Activated naive CD8-positive, alpha-beta T cell treated with anti-CD3 and anti-CD28 coated beads, Interleukin-2, amount 10 ng/mL, durations not matched to agents 7 days and 5 days (primary cell): Measurements from ENCODE around the gene LIMS2. TPM values are rescaled to one million over a fixed set of nuclear protein-coding genes. Genes with fewer than 3 reads are reported as not detected.

Source experiments
- ATAC-seq: fragments of 150-1000 bp; cut with Tn5 transposase; one replicate; pipeline ENCODE4 v1.10.0; 2021; ENCODE audit warnings: low read depth, moderate library complexity
- POLR2A ChIA-PET: fragments of 350-600 bp; sonication (Branson Sonifier 250); formaldehyde crosslinking; loops from one replicate; lab custom pipeline; 2021; ENCODE audit warnings: antibody characterized with exemption; lab: Charles Lee
- DNase-seq: peaks from one replicate; pipeline ENCODE4 v3.0.0; 2021
- H3K27ac Mint-ChIP-seq: one replicate; pipeline ENCODE4 v1.8.0; 2022; ENCODE audit warnings: mild to moderate bottlenecking, mixed read lengths
- H3K27me3 Mint-ChIP-seq: one replicate; pipeline ENCODE4 v1.8.0; 2022; ENCODE audit warnings: mild to moderate bottlenecking, moderate library complexity, mixed read lengths
- H3K36me3 Mint-ChIP-seq: one replicate; pipeline ENCODE4 v1.8.0; 2021; ENCODE audit warnings: mild to moderate bottlenecking, mixed read lengths
- H3K4me1 Mint-ChIP-seq: one replicate; pipeline ENCODE4 v1.8.0; 2021; ENCODE audit warnings: mixed read lengths
- H3K4me3 Mint-ChIP-seq: one replicate; pipeline ENCODE4 v1.8.0; 2022; ENCODE audit warnings: mild to moderate bottlenecking, moderate library complexity, mixed read lengths
- H3K9me3 Mint-ChIP-seq: one replicate; pipeline ENCODE4 v1.8.0; 2021; ENCODE audit warnings: mixed read lengths
- total RNA-seq, 2 experiments: library from RNA; stranded (reverse); gene quantifications; one replicate each; pipeline ENCODE4 v1.2.3, GENCODE V29; 2021

LIMS2 gene
- total RNA-seq, 2 experiments from 2014 or later: 21.7 to 24.9 TPM

DNA sequence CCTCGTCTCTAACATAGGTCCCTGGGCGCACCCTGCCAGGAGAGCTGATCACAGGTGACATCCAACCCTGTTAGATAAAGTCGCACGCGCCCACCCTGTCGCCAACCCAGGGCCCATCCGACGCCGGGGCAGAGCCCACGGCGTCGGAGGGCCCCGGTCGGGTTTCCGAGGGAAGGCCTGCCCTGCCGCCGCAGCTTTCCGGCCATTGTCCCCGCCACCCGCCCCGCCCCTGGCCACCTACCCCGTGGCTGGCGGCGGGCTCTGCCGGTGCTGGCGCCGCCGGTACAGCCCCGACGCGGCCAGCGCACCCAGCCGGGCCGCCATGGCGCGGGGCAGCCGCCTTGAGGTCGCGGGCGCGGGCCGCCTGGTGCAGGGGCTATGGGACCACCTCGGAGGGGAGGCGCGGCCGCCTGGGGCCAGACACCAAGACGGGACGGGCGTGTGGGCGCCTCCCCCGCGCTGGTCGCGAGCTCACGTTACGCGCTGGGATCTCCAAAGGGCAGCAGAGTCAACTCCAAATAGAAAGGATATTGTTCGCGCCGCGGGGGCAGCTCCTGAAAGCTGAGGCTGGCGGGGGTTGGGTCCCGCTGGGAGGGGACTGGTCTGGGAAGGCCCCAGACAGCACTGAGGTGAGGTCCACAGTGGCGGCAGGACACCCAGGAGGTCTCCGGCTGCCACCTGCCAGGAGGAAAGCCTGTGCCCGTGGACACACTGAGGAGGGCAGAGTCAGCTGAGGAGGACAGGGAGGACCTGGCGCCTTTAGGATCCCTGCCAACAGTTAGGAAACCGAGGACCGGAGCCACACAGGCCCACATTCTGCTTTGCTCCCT lies 11.1 kb downstream of the LIMS2 start:
- Mint-ChIP-seq H3K27ac (no peak overlapping the region), H3K4me1 (no peaks in the 10 kb centered on the region), H3K36me3 (no peaks in the 10 kb centered on the region), H3K4me3 (no peak overlapping the region), H3K27me3 (peaks cover 52% of the 10 kb centered on the region), H3K9me3 (no peaks in the 10 kb centered on the region)
- no peak for ATAC-seq
- POLR2A ChIA-PET: no interaction called here
- no peak for DNase-seq

DNA sequence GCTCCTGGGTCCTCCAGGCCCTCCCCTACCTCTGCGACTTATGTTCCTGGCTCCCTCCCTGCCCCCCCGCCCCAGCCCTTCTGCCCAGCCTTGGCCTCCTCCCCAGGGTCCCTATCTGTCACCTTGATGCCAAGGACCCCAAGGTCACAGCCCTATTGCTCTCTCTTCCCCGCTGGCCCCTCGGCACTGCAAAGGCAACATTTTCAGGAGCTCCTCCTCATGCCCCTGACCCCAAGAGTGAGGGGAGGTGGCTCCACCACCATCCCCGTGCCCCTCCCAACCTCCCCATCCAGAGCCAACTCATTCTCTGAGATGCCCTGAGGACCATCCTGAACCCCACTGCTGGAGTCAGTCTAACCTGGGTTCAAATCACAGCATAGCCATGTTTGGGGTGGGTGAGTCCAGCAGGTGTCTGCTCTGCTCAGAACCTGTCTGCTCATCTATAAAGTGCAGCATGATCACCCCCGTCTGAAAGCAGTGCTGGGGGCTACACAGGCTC lies 11.7 kb downstream of the LIMS2 start:
- Mint-ChIP-seq H3K27ac (no peak overlapping the region), H3K9me3 (no peaks in the 10 kb centered on the region), H3K4me1 (no peaks in the 10 kb centered on the region), H3K27me3 (peaks cover 46% of the 10 kb centered on the region), H3K36me3 (no peaks in the 10 kb centered on the region), H3K4me3 (no peak overlapping the region)
- POLR2A ChIA-PET: no interaction called here
- ATAC-seq: no peak
- DNase-seq: no peak

DNA sequence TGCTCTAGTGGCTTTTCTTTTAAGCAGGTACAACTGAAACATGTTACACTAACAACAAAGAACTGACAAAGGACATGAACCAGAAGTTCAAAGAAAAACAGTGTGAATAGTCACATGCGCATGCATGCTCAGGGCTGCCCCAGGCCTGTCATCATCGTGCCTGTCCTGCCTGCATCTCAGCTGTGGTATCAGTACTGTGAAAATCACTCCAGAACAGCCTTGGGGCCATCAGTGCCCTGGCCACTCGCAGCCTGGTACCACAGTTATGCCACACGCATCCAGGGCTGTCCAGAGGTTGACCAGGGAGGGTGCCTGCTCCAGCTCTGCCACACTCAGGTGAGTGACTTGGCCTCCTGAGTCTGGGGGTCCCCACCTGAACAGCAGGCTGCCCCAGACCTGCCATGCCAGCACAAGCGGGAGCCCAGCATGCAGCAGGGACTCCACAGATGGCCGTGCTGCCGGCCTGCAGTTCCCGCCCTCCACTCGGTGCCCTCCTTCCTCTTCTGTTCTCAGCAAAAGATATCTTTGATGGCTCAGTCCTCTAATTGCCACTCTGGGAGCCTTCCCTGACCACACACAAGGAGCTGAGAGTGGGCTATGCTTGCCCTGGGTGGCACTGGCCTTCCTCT lies 12.3 kb downstream of the LIMS2 start:
- POLR2A ChIA-PET: no interaction called here
- Mint-ChIP-seq H3K9me3 (no peaks in the 10 kb centered on the region), H3K36me3 (no peaks in the 10 kb centered on the region), H3K27me3 (peaks cover 45% of the 10 kb centered on the region), H3K4me1 (no peaks in the 10 kb centered on the region), H3K4me3 (no peak overlapping the region), H3K27ac (no peak overlapping the region)
- DNase-seq (no peak), ATAC-seq (no peak)

DNA sequence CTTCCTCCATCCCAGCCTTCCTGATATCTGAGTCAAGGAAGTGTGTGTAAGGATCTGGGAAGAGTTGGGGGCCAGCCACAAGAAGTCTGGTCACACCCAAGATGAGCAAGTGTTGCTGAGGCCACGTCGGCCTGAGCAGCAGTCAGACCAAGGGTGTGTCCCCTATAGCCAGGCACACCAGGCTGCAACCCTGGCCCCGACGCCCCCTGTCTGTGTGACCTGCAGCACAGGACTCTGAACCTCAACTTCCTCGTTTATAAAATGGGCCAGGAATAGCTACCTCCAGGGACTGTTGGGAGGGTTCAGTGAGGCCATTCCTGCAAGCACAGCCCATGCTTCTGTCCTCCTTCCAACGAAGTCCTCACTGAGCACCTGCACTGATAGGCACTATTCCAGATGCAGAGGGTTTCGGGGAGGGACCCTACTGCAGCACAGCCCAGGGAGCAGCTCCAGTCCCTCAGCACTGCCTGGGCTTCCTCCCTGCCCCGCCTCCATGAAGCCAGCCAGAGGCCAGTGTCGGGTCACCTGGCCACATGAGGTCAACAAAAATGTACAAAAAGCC lies 13.3 kb downstream of the LIMS2 start:
- Mint-ChIP-seq H3K36me3 (no peaks in the 10 kb centered on the region), H3K4me1 (no peaks in the 10 kb centered on the region), H3K27me3 (peaks cover 37% of the 10 kb centered on the region), H3K9me3 (no peaks in the 10 kb centered on the region), H3K27ac (no peak overlapping the region), H3K4me3 (no peak overlapping the region)
- DNase-seq: no peak
- POLR2A ChIA-PET: no interaction called here
- no peak for ATAC-seq

DNA sequence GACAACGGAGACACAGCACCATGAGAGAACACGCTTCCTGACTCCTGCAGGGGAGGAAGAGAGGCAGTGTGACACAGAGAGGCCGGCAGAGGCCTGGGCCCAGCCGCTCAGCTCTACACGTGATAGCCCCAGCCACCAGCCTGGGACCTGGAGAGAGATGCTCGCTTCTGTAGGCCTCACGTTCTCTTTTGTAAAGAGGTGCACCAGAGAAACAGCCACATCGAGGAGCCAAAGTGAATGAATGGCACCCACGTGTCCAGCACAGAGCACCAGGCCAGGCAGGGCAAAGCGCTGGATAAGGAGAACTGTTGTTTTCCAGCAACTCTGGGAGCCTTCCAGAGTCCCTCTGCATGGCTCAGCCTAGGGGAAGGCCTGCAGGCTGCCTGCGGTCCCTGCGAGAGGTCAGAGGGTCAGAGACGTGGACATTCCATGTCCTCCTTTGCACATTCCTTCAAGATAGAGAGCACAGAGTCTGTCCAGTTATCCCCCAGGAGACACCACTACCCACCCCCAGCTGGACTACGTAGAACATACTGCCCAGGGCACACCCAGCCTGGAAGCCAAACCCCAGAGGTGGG lies 14.2 kb downstream of the LIMS2 start:
- peaks cover 29% of the 10 kb centered on the region for H3K27me3 Mint-ChIP-seq
- ATAC-seq (no peak), DNase-seq (no peak)
- H3K27ac Mint-ChIP-seq: no peak overlapping the region
- H3K9me3 Mint-ChIP-seq: no peaks in the 10 kb centered on the region
- H3K4me3 Mint-ChIP-seq: no peak overlapping the region
- POLR2A ChIA-PET: no interaction called here
- H3K36me3 Mint-ChIP-seq: no peaks in the 10 kb centered on the region
- H3K4me1 Mint-ChIP-seq: no peaks in the 10 kb centered on the region

DNA sequence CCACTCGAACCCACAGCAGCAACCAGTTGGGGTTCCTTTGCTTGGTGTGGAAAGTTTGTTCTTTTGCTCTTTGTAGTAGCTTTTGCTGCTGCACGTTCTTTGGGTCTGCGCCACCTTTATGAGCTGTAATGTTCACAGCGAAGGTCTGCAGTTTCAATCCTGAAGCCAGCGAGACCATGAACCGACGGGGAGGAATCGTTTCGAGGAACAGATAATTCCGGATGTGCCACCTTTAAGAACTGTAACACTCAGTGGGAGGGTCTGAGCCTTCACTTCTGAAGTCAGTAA lies 15.1 kb downstream of the LIMS2 start:
- no peak overlapping the region for H3K4me3 Mint-ChIP-seq
- H3K27ac Mint-ChIP-seq: no peak overlapping the region
- no peaks in the 10 kb centered on the region for H3K9me3 Mint-ChIP-seq
- DNase-seq (no peak), ATAC-seq (no peak)
- H3K4me1 Mint-ChIP-seq: no peaks in the 10 kb centered on the region
- H3K36me3 Mint-ChIP-seq: no peaks in the 10 kb centered on the region
- peaks cover 20% of the 10 kb centered on the region for H3K27me3 Mint-ChIP-seq
- POLR2A ChIA-PET: no interaction called here

DNA sequence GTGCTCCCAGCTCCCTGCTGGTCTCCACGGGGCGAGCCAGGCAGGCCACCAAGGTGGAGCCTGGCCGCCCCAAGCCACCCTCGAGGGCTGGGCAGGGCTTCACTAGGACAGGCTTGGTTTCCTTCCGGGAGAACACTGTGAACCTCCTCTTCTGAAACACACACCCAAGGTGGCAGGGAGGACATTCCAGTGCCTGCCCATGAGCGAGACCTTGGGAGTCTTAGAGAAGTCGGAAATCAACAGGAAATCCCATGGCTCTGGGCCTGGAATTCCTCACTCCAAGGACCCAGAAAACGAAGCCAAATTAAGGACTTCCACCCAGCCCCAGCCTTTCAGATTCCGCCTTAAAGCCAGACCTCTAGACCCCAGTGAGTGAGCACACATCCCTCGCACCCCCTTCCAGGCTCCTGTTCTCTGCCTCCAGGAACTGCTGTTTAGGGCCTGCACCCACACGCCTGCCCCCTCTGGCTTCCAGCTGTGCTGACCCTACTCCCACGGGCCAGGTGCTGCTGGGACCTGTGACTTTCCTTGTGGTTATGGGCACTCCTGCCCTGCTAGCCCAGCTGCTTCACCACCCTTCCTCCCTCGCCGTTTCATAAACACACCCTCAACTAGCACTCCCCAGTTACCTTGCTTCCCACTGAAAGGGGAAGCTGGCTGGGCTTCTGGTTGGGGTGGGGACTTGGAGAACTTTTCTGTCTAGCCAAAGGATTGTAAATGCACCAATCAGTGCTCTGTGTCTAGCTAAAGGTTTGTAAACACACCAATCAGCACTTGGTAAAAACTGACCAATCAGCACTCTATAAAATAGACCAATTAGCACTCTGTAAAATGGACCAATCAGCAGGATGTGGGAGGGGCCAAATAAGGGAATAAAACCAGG lies 15.7 kb downstream of the LIMS2 start:
- POLR2A ChIA-PET: interaction anchor here (0.6 kb wide), 1 partner anchor 38 kb away, joined by 3 read pairs; no protein-coding TSS in a partner anchor
- Mint-ChIP-seq H3K9me3 (no peaks in the 10 kb centered on the region), H3K27ac (no peak overlapping the region), H3K4me3 (no peak overlapping the region), H3K4me1 (no peaks in the 10 kb centered on the region), H3K27me3 (peaks cover 14% of the 10 kb centered on the region), H3K36me3 (no peaks in the 10 kb centered on the region)
- ATAC-seq (no peak), DNase-seq (peak; percentile 19)

DNA sequence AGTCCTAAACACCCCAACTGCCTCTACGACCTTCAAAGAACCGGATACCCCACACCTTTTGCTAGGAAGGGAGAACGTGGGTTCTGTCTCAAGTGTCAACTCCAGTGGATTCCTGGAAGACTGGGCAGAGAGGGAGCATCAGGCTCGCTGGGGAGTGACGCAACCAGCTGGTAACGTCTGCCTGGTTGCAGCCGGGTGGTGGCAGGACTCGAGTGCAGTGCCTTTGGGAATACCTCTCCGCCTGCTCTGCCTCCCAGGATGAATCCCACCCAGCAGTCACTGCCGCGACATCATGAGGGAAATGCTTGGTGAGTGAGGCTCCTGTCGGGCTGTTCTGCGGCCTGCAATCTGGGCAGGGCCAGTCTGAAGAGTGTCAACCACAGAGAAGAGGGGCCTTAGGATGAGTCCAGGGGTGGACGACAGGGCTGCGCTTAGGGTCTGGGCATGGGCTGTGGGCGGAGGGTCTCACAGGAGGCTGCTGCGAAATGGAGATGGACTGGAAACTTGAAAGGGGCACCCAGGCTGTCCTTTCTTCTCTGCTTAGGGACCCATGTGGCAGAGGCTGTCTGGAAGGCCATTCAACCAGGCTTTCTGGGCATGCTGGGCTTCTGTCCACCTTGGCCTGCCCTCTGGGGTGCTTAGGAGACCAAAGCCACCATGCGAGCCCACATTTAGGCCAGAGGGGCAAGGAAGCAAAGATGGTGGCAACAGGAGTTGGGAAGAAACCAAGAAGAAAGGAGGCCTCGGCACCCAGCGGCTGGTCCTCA lies 16.5 kb downstream of the LIMS2 start:
- peaks cover 10% of the 10 kb centered on the region for H3K27me3 Mint-ChIP-seq

DNA sequence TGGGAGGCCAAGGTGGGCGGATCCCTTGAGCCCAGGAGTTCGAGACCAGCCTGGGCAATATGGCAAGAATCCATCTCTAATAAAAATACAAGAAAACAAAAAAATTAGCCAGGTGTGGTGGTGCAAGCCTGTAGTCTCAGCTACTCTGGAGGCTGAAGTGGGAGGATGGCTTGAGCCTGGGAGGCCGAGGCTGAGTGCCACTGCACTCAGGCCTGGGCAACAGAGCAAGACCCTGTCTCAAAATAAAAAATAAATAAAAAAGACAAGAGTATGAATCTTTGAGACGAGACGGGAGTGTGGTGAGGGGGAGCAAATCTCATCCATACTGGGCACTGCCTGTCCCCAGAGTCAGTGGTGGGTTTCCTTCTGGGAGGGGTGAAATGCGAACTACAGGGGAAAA lies 17.2 kb downstream of the LIMS2 start:
- ATAC-seq (no peak), DNase-seq (no peak)
- Mint-ChIP-seq H3K27me3 (peaks cover 4% of the 10 kb centered on the region), H3K36me3 (no peaks in the 10 kb centered on the region), H3K27ac (no peak overlapping the region), H3K4me1 (no peaks in the 10 kb centered on the region), H3K9me3 (no peaks in the 10 kb centered on the region), H3K4me3 (no peak overlapping the region)
- POLR2A ChIA-PET: no interaction called here

More for the DNA sequence above, 16.5 kb downstream of the LIMS2 start:
- POLR2A ChIA-PET: interaction anchor here (0.6 kb wide), 1 partner anchor 39 kb away, joined by 3 read pairs; no protein-coding TSS in a partner anchor
- Mint-ChIP-seq H3K4me3 (no peak overlapping the region), H3K4me1 (no peaks in the 10 kb centered on the region), H3K36me3 (no peaks in the 10 kb centered on the region), H3K9me3 (no peaks in the 10 kb centered on the region), H3K27ac (no peak overlapping the region)
- no peak for ATAC-seq
- peak; percentile 21 for DNase-seq

DNA sequence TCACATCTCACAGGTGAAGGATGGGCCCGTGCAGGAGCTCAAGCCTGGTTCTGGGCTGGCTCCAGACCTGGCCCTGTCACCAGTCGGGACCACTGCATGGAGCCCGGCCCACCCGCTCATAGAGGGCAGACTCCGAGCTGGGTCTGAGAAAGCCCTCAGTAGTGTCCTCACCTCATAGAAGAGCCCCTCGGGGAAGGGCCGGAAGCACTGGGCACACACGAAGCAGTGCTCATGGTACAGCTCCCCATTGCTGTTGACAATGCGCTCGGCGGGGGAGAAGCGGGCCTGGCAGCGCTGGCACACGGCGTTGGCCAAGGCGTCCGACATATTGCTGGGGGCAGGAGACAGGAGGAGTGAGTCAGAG lies 18.1 kb downstream of the LIMS2 start:
- no peaks in the 10 kb centered on the region for H3K4me1 Mint-ChIP-seq
- no peak overlapping the region for H3K4me3 Mint-ChIP-seq
- POLR2A ChIA-PET: no interaction called here
- no peaks in the 10 kb centered on the region for H3K9me3 Mint-ChIP-seq
- H3K27ac Mint-ChIP-seq: no peak overlapping the region
- DNase-seq: no peak
- no peak for ATAC-seq
- H3K36me3 Mint-ChIP-seq: no peaks in the 10 kb centered on the region
- no peaks in the 10 kb centered on the region for H3K27me3 Mint-ChIP-seq

DNA sequence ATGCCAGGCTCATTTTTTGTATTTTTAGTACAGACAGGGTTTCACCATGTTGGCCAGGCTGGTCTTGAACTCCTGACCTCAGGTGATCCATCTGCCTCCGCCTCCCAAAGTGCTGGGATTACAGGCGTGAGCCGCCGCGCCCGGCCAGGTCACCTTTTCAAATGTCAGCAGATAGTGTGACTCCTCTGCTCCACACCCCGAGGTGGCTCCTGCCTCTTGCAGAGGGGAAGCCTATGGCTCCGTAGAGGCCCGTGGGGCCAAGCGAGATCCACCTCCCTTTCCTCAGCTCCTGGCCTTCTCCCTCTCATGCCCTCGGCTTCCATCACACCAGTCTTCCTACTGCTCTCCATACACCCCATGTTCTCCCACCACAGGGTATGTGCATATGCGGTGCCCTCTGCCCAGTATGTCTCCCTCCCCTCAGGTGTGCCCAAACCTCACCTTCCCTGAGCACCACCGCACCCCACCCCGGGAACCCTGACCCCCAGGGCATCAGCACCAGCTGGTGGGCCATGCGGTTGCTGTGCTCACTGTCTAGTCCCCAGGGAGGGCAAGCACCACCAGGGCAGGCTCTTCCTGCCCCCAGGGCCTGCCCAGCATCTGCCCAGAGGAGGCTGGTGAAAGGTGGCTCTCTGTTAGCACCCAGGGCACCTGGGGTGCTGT lies 18.6 kb downstream of the LIMS2 start:
- no peaks in the 10 kb centered on the region for H3K36me3 Mint-ChIP-seq
- H3K4me1 Mint-ChIP-seq: no peaks in the 10 kb centered on the region
- no peak overlapping the region for H3K4me3 Mint-ChIP-seq
- POLR2A ChIA-PET: no interaction called here
- H3K27ac Mint-ChIP-seq: no peak overlapping the region
- no peaks in the 10 kb centered on the region for H3K9me3 Mint-ChIP-seq
- H3K27me3 Mint-ChIP-seq: no peaks in the 10 kb centered on the region
- DNase-seq: no peak
- ATAC-seq: no peak
